Endothelial cell of umbilical vein (primary cell): ENCODE measurements around the gene KRT82. TPM values are rescaled to one million over a fixed set of nuclear protein-coding genes. Genes with fewer than 3 reads are reported as not detected.

Experiments
- BruUV-seq: library from RNA; stranded (reverse); fragments of 400-500 nt; replicated peaks from 2 replicates; lab custom pipeline; 2021; lab: Mats Ljungman, UMichigan
- CTCF ChIA-PET: fragments of 300-600, 350-600 bp; sonication (Branson Sonifier 250); formaldehyde crosslinking; loops from one replicate; lab custom pipeline; 2021; ENCODE audit warnings: antibody characterized with exemption, inconsistent platforms; lab: Charles Lee
- POLR2A ChIA-PET: fragments of 300-600, 350-600 bp; sonication (Branson Sonifier 250); formaldehyde crosslinking; loops from one replicate; lab custom pipeline; 2021; ENCODE audit warnings: antibody characterized with exemption, inconsistent platforms; lab: Charles Lee
- DNase-seq: peaks from one replicate; pipeline ENCODE4 v3.0.0-alpha.2; 2011; ENCODE audit warnings: low read depth, low spot score
- FAIRE-seq: peaks from 2 replicates; lab custom pipeline; 2011; peaks lifted over from hg19 to GRCh38; lab: Jason Lieb, UNC
- H2AFZ ChIP-seq: 2 replicates; pipeline ENCODE4 v1.6.0; 2012; ENCODE audit warnings: low read depth, low read length, control low read depth, inconsistent platforms
- H3K27ac ChIP-seq: 2 replicates; pipeline ENCODE4 v1.5.1; 2011; ENCODE audit warnings: low read depth, mild to moderate bottlenecking, control low read depth, low read length, moderate library complexity; ENCODE audit not compliant: insufficient read depth
- H3K27me3 ChIP-seq, 2 experiments: 2 replicates each; pipeline versions ENCODE4 v1.6.0 to v1.6.1; 2011; ENCODE audit warnings: low read length in 2 of 2, mixed read lengths in 1 of 2; ENCODE audit not compliant: control insufficient read depth in 2 of 2, insufficient read depth in 2 of 2
- H3K36me3 ChIP-seq, 2 experiments: 2 replicates in 1 of 2; 3 replicates in 1 of 2; pipeline ENCODE4 v1.5.1; 2011; ENCODE audit warnings: low read length in 2 of 2, mild to moderate bottlenecking in 1 of 2, moderate library complexity in 1 of 2; ENCODE audit not compliant: control insufficient read depth in 2 of 2, insufficient read depth in 2 of 2; ENCODE audit errors: extremely low read depth in 1 of 2
- H3K4me1 ChIP-seq: 3 replicates; pipeline ENCODE4 v1.5.1; 2011; ENCODE audit warnings: mild to moderate bottlenecking, low read length; ENCODE audit not compliant: control insufficient read depth, insufficient read depth; ENCODE audit errors: extremely low read depth
- H3K4me2 ChIP-seq: 2 replicates; pipeline ENCODE4 v1.6.1; 2011; ENCODE audit warnings: low read length, control low read depth, mixed read lengths; ENCODE audit not compliant: insufficient read depth
- H3K4me3 ChIP-seq, 3 experiments: fragments of 200-600 bp in 1 of 3; sonication (generic), shearing (Covaris generic) in 1 of 3; replicated peaks in 1 of 3; 2 replicates each; pipeline ENCODE4 v1.5.1; 2011 to 2016; ENCODE audit warnings: control low read depth in 3 of 3, low read length in 3 of 3, mild to moderate bottlenecking in 2 of 3, inconsistent platforms in 1 of 3, low read depth in 1 of 3, moderate library complexity in 1 of 3; ENCODE audit not compliant: insufficient read depth in 1 of 3
- H3K79me2 ChIP-seq: 2 replicates; pipeline ENCODE4 v1.6.0; 2012; ENCODE audit warnings: low read length, inconsistent platforms; ENCODE audit not compliant: control insufficient read depth, insufficient read depth
- H3K9ac ChIP-seq: replicated peaks from 2 replicates; pipeline ENCODE3; 2011; ENCODE audit warnings: low read length, control low read depth; ENCODE audit not compliant: insufficient read depth; ENCODE audit errors: extremely low read depth
- H3K9me1 ChIP-seq: replicated peaks from 3 replicates; pipeline ENCODE4 v1.6.0; 2011; ENCODE audit warnings: mild to moderate bottlenecking, low read length; ENCODE audit not compliant: control insufficient read depth, insufficient read depth; ENCODE audit errors: extremely low read depth
- H3K9me3 ChIP-seq: replicated peaks from 2 replicates; pipeline ENCODE4 v1.5.1; 2012; ENCODE audit warnings: low read length, inconsistent platforms; ENCODE audit not compliant: control insufficient read depth, insufficient read depth
- H4K20me1 ChIP-seq: replicated peaks from 2 replicates; pipeline ENCODE3; 2011; ENCODE audit warnings: mild to moderate bottlenecking, low read length; ENCODE audit not compliant: control insufficient read depth, insufficient read depth; ENCODE audit errors: extremely low read depth
- CTCF ChIP-seq, 2 donors: IDR thresholded peaks; 1 replicate in 1 of 2; 2 replicates in 1 of 2; pipeline ENCODE4 v1.5.1; 2011; ENCODE audit warnings: low read length in 2 of 2, mild to moderate bottlenecking in 2 of 2, moderate library complexity in 2 of 2, control low read depth in 1 of 2, inconsistent platforms in 1 of 2, low read depth in 1 of 2; ENCODE audit not compliant: insufficient read depth in 1 of 2; ENCODE audit errors: extremely low read depth in 1 of 2
- FOS ChIP-seq: IDR thresholded peaks from 2 replicates; pipeline ENCODE4 v1.6.1; 2011; ENCODE audit warnings: mild to moderate bottlenecking, low read length, moderate library complexity, borderline replicate concordance; ENCODE audit not compliant: insufficient read depth
- JUN ChIP-seq: IDR thresholded peaks from 2 replicates; pipeline ENCODE4 v1.6.1; 2011; ENCODE audit warnings: borderline replicate concordance, low read depth; ENCODE audit not compliant: insufficient read length, insufficient read depth
- MAX ChIP-seq: IDR thresholded peaks from 2 replicates; pipeline ENCODE4 v1.6.1; 2011; ENCODE audit not compliant: insufficient read depth, insufficient read length
- dilution Hi-C: fragments of 300-500 bp; cut with MboI; formaldehyde crosslinking; loops from one replicate; pipeline ENCODE4 v1.15.0; 2019; ENCODE audit warnings: low sequenced_read_pairs; ENCODE audit not compliant: extremely low pct_ligation_motif_present
- intact Hi-C: fragments of 100-400 bp; cut with micrococcal nuclease; formaldehyde crosslinking; loops from one replicate; pipeline ENCODE4 v1.10.0; 2022
- polyA plus RNA-seq, 4 experiments: library from polyadenylated mRNA; depleted of rRNA in 3 of 4; stranded (reverse) in 3 of 4; unstranded in 1 of 4; fragments of >200 nt; gene quantifications; 2 replicates each; pipeline versions ENCODE4 v1.2.1 to v1.2.3, GENCODE V29; 2011 to 2012; ENCODE audit warnings: missing spikeins in 1 of 4
- total RNA-seq: library from RNA; stranded (reverse); gene quantifications from 2 replicates; pipeline ENCODE4 v1.2.3, GENCODE V29; 2021

The KRT82 gene
- total and polyA plus RNA-seq, 2 donors (not counting 3 experiments of a cell fraction or from before 2014, with no cell fraction given): not detected

- Histone ChIP-seq H4K20me1 (no peaks in the 10 kb centered on the region), H3K27me3 (peaks cover 11 to 13% of the 10 kb centered on the region in 2 experiments), H3K27ac (no peak overlapping the region), H3K36me3 (no peaks in the 10 kb centered on the region), H3K79me2 (no peaks in the 10 kb centered on the region), H3K9ac (no peak overlapping the region), H3K9me3 (no peaks in the 10 kb centered on the region), H3K9me1 (no peaks in the 10 kb centered on the region), H2AFZ (no peak overlapping the region), H3K4me3 (no peak overlapping the region), H3K4me2 (no peak overlapping the region), H3K4me1 (no peaks in the 10 kb centered on the region)
- no TSS peak for BruUV-seq
- DNase-seq (no peak), FAIRE-seq (no peak)
- TF ChIP-seq CTCF (IDR thresholded peaks at IDR 0.05; ENCODE audit: extremely low read depth in 1 of 2, insufficient read depth in 1 of 2, low read depth in 1 of 2, low read length in 2 of 2) (no peak), JUN (no peak), FOS (no peak)
- dilution Hi-C loops (no loop called here), intact Hi-C loops (no loop called here)
- ChIA-PET POLR2A (no interaction called here), CTCF (interaction anchor here (1.0 kb wide), 1 partner anchor 26 kb away, joined by 3 read pairs; no protein-coding TSS in a partner anchor)
Observed at GRCh38 chr12:52354200-52354599, 51.9 kb downstream of the KRT82 start.

GRCh38 chr12:52353766-52354165, 52.4 kb downstream of the KRT82 start:
- DNase-seq (no peak), FAIRE-seq (no peak)
- Histone ChIP-seq H3K27me3 (peaks cover 12 to 14% of the 10 kb centered on the region in 2 experiments), H3K27ac (no peak overlapping the region), H3K4me3 (no peak overlapping the region), H3K4me2 (no peak overlapping the region), H3K79me2 (no peaks in the 10 kb centered on the region), H3K36me3 (no peaks in the 10 kb centered on the region), H2AFZ (no peak overlapping the region), H4K20me1 (no peaks in the 10 kb centered on the region), H3K4me1 (no peaks in the 10 kb centered on the region), H3K9me1 (no peaks in the 10 kb centered on the region), H3K9ac (no peak overlapping the region), H3K9me3 (no peaks in the 10 kb centered on the region)
- CTCF ChIA-PET: no interaction called here
- intact Hi-C loops (no loop called here), dilution Hi-C loops (no loop called here)
- BruUV-seq: no TSS peak
- POLR2A ChIA-PET: no interaction called here
- TF ChIP-seq MAX: no peak
